IMR-90 (cell line): Measurements from ENCODE around the gene CCDC51. TPM values are rescaled to one million over a fixed set of nuclear protein-coding genes. Genes with fewer than 3 reads are reported as not detected.

Source experiments
- ATAC-seq: fragments of 200-7000 bp; cut with Tn5 transposase; 2 replicates; pipeline ENCODE4 v1.9.1; 2020; ENCODE audit warnings: low read depth, mild to moderate bottlenecking, moderate library complexity
- BruUV-seq: library from RNA; stranded (reverse); fragments of 400-500 nt; replicated peaks from 2 replicates; lab custom pipeline; 2021; lab: Mats Ljungman, UMichigan
- CTCF ChIA-PET: fragments of 300-600 bp; formaldehyde crosslinking; extraction: SDS; loops from one replicate; lab custom pipeline; 2021; ENCODE audit warnings: antibody characterized with exemption; lab: Yijun Ruan, JAX
- POLR2A ChIA-PET: fragments of 300-600 bp; sonication (Branson Sonifier 250); formaldehyde crosslinking; loops from one replicate; lab custom pipeline; 2022; ENCODE audit warnings: antibody characterized with exemption; ENCODE audit not compliant: unreplicated experiment; lab: Charles Lee
- DNase-seq: peaks from one replicate; pipeline ENCODE4 v3.0.0; 2013
- H2AFZ ChIP-seq: replicated peaks from 2 replicates; pipeline ENCODE3; 2013; ENCODE audit warnings: low read length, mild to moderate bottlenecking; ENCODE audit not compliant: poor library complexity
- H2AK5ac ChIP-seq: 2 replicates; pipeline ENCODE4 v1.6.1; 2013; ENCODE audit warnings: low read depth, low read length, inconsistent platforms
- H2AK9ac ChIP-seq: replicated peaks from 2 replicates; pipeline ENCODE3; 2013; ENCODE audit warnings: mild to moderate bottlenecking, low read depth, low read length, moderate library complexity; ENCODE audit not compliant: poor library complexity
- H2BK120ac ChIP-seq: 2 replicates; pipeline ENCODE4 v1.6.1; 2013; ENCODE audit warnings: low read depth, low read length, inconsistent platforms
- H2BK15ac ChIP-seq: 3 replicates; pipeline ENCODE4 v1.6.1; 2013; ENCODE audit warnings: low read depth, low read length, inconsistent platforms
- H2BK20ac ChIP-seq: 2 replicates; pipeline ENCODE4 v1.6.1; 2013; ENCODE audit warnings: low read depth, mild to moderate bottlenecking, inconsistent platforms, low read length, moderate library complexity
- H2BK5ac ChIP-seq: 2 replicates; pipeline ENCODE4 v1.6.1; 2013; ENCODE audit warnings: mild to moderate bottlenecking, low read depth, low read length, inconsistent platforms; ENCODE audit not compliant: poor library complexity, severe bottlenecking
- H3K14ac ChIP-seq: replicated peaks from 2 replicates; pipeline ENCODE4 v1.6.1; 2013; ENCODE audit warnings: low read depth, low read length, inconsistent platforms
- H3K18ac ChIP-seq: 2 replicates; pipeline ENCODE4 v1.6.1; 2013; ENCODE audit warnings: low read depth, low read length, control low read depth
- H3K23ac ChIP-seq: 2 replicates; pipeline ENCODE4 v1.6.1; 2013; ENCODE audit warnings: low read depth, low read length, inconsistent platforms
- H3K27ac ChIP-seq: 2 replicates; pipeline ENCODE4 v1.5.1; 2013; ENCODE audit warnings: mild to moderate bottlenecking, control low read depth, low read length; ENCODE audit not compliant: insufficient read depth
- H3K27me3 ChIP-seq: 2 replicates; pipeline ENCODE4 v1.6.1; 2013; ENCODE audit warnings: low read length; ENCODE audit not compliant: control insufficient read depth, insufficient read depth
- H3K36me3 ChIP-seq: 2 replicates; pipeline ENCODE4 v1.6.1; 2013; ENCODE audit warnings: low read length, mixed read lengths; ENCODE audit not compliant: control insufficient read depth, insufficient read depth
- H3K4ac ChIP-seq: 2 replicates; pipeline ENCODE4 v1.6.1; 2013; ENCODE audit warnings: low read depth, low read length, inconsistent platforms
- H3K4me1 ChIP-seq: 2 replicates; pipeline ENCODE4 v1.6.1; 2013; ENCODE audit warnings: low read length, mixed read lengths; ENCODE audit not compliant: control insufficient read depth, insufficient read depth
- H3K4me2 ChIP-seq: 2 replicates; pipeline ENCODE4 v1.6.1; 2013; ENCODE audit warnings: low read depth, mild to moderate bottlenecking, control low read depth, low read length, moderate library complexity
- H3K4me3 ChIP-seq: 2 replicates; pipeline ENCODE4 v1.5.1; 2013; ENCODE audit warnings: low read depth, mild to moderate bottlenecking, control low read depth, low read length, moderate library complexity; ENCODE audit not compliant: insufficient read depth
- H3K56ac ChIP-seq: 2 replicates; pipeline ENCODE4 v1.6.1; 2013; ENCODE audit warnings: low read length, inconsistent platforms; ENCODE audit not compliant: insufficient read depth; ENCODE audit errors: extremely low read depth
- H3K79me1 ChIP-seq, 2 experiments: 2 replicates each; pipeline ENCODE4 v1.6.1; 2013; ENCODE audit warnings: low read length in 2 of 2, inconsistent platforms in 1 of 2, low read depth in 1 of 2
- H3K9ac ChIP-seq: 2 replicates; pipeline ENCODE4 v1.6.1; 2013; ENCODE audit warnings: low read depth, low read length, control low read depth
- H3K9me1 ChIP-seq: 2 replicates; pipeline ENCODE4 v1.6.1; 2013; ENCODE audit warnings: low read length, inconsistent platforms; ENCODE audit not compliant: insufficient read depth
- H3K9me3 ChIP-seq: 2 replicates; pipeline ENCODE4 v1.6.1; 2013; ENCODE audit warnings: low read length; ENCODE audit not compliant: control insufficient read depth, insufficient read depth
- H4K20me1 ChIP-seq: 2 replicates; pipeline ENCODE4 v1.6.1; 2013; ENCODE audit warnings: low read length, inconsistent platforms; ENCODE audit not compliant: insufficient read depth
- H4K5ac ChIP-seq: 2 replicates; pipeline ENCODE4 v1.6.1; 2013; ENCODE audit warnings: mild to moderate bottlenecking, low read depth, low read length, control low read depth
- H4K8ac ChIP-seq, 2 experiments: 2 replicates each; pipeline ENCODE4 v1.6.1; 2013; ENCODE audit warnings: low read depth in 2 of 2, low read length in 2 of 2, control low read depth in 1 of 2, inconsistent platforms in 1 of 2
- H4K91ac ChIP-seq: 2 replicates; pipeline ENCODE4 v1.6.1; 2013; ENCODE audit warnings: low read depth, low read length, inconsistent platforms; ENCODE audit not compliant: insufficient read depth
- BHLHE40 ChIP-seq: fragments of 150-350 bp; IDR thresholded peaks from 2 replicates; pipeline ENCODE4 v1.6.1; 2016; ENCODE audit warnings: mild to moderate bottlenecking, low read depth, low read length
- CHD1 ChIP-seq: IDR thresholded peaks from 2 replicates; pipeline ENCODE4 v1.6.1; 2012; ENCODE audit warnings: low read depth, low read length, improper control_type of control experiment
- CTCF ChIP-seq: conservative IDR thresholded peaks from 2 replicates; pipeline ENCODE4 v1.5.1; 2012; ENCODE audit warnings: mild to moderate bottlenecking, low read depth, low read length, improper control_type of control experiment
- MXI1 ChIP-seq: IDR thresholded peaks from 2 replicates; pipeline ENCODE4 v1.6.1; 2012; ENCODE audit warnings: low read depth, mild to moderate bottlenecking, low read length, moderate library complexity, borderline replicate concordance
- SMC3 ChIP-seq: fragments of 150-350 bp; IDR thresholded peaks from 2 replicates; pipeline ENCODE4 v1.6.1; 2016; ENCODE audit warnings: low read depth, mild to moderate bottlenecking, antibody characterized with exemption, low read length, moderate library complexity
- WGBS, 2 experiments: methylation state at CpG; one replicate each; pipeline versions ENCODE4 v1.1.5 to v1.1.7; 2013; ENCODE audit warnings: missing lambda C conversion rate in 2 of 2; ENCODE audit not compliant: insufficient read length in 1 of 2; ENCODE audit errors: extremely low coverage in 2 of 2; 5-methylcytosine and 5-hydroxymethylcytosine counted together
- dilution Hi-C: fragments of 300-500 bp; cut with HindIII; formaldehyde crosslinking; loops from one replicate; pipeline ENCODE4 v1.14.3; 2018; ENCODE audit warnings: low sequenced_read_pairs; ENCODE audit not compliant: unreplicated experiment
- in situ Hi-C: fragments of 300-500 bp; cut with MboI; formaldehyde crosslinking; loops from 3 replicates; pipeline ENCODE4 v1.14.3; 2019; ENCODE audit warnings: low sequenced_read_pairs, inconsistent platforms, mixed read lengths
- intact Hi-C: fragments of 100-400 bp; cut with micrococcal nuclease; formaldehyde crosslinking; loops from 2 replicates; pipeline ENCODE4 v1.10.0; 2022
- polyA plus RNA-seq, 3 experiments: library from polyadenylated mRNA; depleted of rRNA; stranded (reverse); fragments of >200 nt; gene quantifications; 2 replicates each; pipeline ENCODE4 v1.2.3, GENCODE V29; 2012; ENCODE audit warnings: low replicate concordance in 1 of 3
- total RNA-seq: library from RNA; depleted of rRNA; stranded (reverse); fragments of >200 nt; gene quantifications from 2 replicates; pipeline ENCODE4 v1.2.3, GENCODE V29; 2012
- TF ChIP-seq, protein P1 (sequence below): fragments of 150-350 bp; IDR thresholded peaks from 2 replicates; pipeline ENCODE4 v1.6.1; 2017; ENCODE audit warnings: mild to moderate bottlenecking, antibody characterized with exemption, low read length, low read depth

Gene CCDC51
- total and polyA plus RNA-seq, 2 of the 4 experiments (the other 2 are of a cell fraction) = 11.0 to 16.1 TPM

GRCh38 chr3:48408823-48409281 lies 31.1 kb downstream of the CCDC51 start (continued):
- TF ChIP-seq MXI1 (no peak), SMC3 (no peak), BHLHE40 (no peak)

- dilution Hi-C loops = no loop called here
- Histone ChIP-seq H3K79me1 (no peaks in the 10 kb centered on the region), H4K8ac (no peak overlapping the region), H2BK5ac (no peak overlapping the region), H2BK20ac (no peak overlapping the region), H3K9me1 (0 out of 2 replicates have a peak, but pooled peaks cover under 1% of the 10 kb centered on the region), H4K5ac (no peak overlapping the region), H3K27me3 (no peaks in the 10 kb centered on the region), H3K14ac (no peak overlapping the region), H3K18ac (no peak overlapping the region), H3K56ac (no peak overlapping the region), H2BK120ac (no peak overlapping the region), H2AFZ (no peak overlapping the region), H3K4me1 (peaks cover 1% of the 10 kb centered on the region), H2AK9ac (no peak overlapping the region), H3K23ac (no peak overlapping the region), H3K36me3 (peaks cover 77% of the 10 kb centered on the region), H2AK5ac (no peak overlapping the region), H3K9ac (no peak overlapping the region), H3K9me3 (no peaks in the 10 kb centered on the region), H3K4me2 (no peak overlapping the region), H4K91ac (no peak overlapping the region), H4K20me1 (no peaks in the 10 kb centered on the region), H3K4ac (no peak overlapping the region), H3K4me3 (no peak overlapping the region), H2BK15ac (no peak overlapping the region), H3K27ac (no peak overlapping the region)
- ATAC-seq (no peak), DNase-seq (no peak)
- WGBS, 2 experiments = 80% methylated on average over 1 of the region's 8 CpGs; no CpG with 5 or more reads in 1 of the 2 experiments
- CTCF ChIA-PET = interaction anchor here (1.0 to 1.2 kb wide), 2 partner anchors 27 to 28 kb away, joined by 3 to 5 read pairs; no protein-coding TSS in a partner anchor
- in situ Hi-C loops = no loop called here
- POLR2A ChIA-PET = no interaction called here
- TF ChIP-seq, protein P1, sequence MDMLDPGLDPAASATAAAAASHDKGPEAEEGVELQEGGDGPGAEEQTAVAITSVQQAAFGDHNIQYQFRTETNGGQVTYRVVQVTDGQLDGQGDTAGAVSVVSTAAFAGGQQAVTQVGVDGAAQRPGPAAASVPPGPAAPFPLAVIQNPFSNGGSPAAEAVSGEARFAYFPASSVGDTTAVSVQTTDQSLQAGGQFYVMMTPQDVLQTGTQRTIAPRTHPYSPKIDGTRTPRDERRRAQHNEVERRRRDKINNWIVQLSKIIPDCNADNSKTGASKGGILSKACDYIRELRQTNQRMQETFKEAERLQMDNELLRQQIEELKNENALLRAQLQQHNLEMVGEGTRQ = no peak
- TF ChIP-seq MXI1 (no peak), CTCF (no peak), BHLHE40 (no peak), CHD1 (no peak)
- intact Hi-C loops = no loop called here
- BruUV-seq = no TSS peak
Measured at GRCh38 chr3:48407542-48408099, 32.3 kb downstream of the CCDC51 start.
